SHP77 (cell line): ENCODE results near the gene COX11.

ENCODE experiments used
- DNase-seq, 2 experiments: peaks; one replicate each; lab custom pipeline; 2025; lab: John Stamatoyannopoulos, UW

The COX11 gene

GRCh38 chr17:54968262-54968987 lies at the start of gene COX11, which contains the start of gene STXBP4:
COX11 (minus strand) TSS chr17:54968654; CDS start chr17:54968646, 8 bp downstream.
STXBP4 (plus strand) TSS chr17:54968765; CDS start chr17:54986220, 17,455 bp downstream.
- peak; percentile 87 to 93 for DNase-seq

GRCh38 chr17:55005520-55005919 lies 37.1 kb upstream of the COX11 start:
- DNase-seq: peak in 1 of 2 experiments; percentile 7

- no peak for DNase-seq
These were observed 36.0 kb upstream of the COX11 start for GRCh38 chr17:55004484-55004883.

- no peak for DNase-seq
These were observed 34.0 kb upstream of the COX11 start for GRCh38 chr17:55002458-55002857.

GRCh38 chr17:54996441-54996840 lies 28.0 kb upstream of the COX11 start:
- DNase-seq: no peak

GRCh38 chr17:54992797-54993639 lies 24.6 kb upstream of the COX11 start:
- DNase-seq: peak; percentile 50 to 55

DNA sequence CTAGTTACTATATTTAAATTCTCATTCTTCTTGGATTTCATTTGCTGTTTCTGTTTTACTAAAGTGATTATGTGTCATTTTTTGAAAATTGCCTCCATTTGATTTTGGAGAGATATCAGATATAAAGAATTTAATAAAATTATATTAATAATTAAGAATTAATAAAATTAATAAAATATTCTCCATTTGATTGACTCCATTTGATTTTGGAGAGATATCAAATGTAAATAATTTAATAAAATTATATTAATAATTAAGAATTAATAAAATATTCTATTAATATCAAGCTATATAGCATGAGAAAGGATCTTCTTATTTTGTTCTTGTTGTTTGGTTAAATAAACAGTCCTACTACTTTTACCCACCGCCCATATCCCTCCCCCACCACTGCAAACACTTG lies 23.1 kb upstream of the COX11 start:
- no peak for DNase-seq

DNA sequence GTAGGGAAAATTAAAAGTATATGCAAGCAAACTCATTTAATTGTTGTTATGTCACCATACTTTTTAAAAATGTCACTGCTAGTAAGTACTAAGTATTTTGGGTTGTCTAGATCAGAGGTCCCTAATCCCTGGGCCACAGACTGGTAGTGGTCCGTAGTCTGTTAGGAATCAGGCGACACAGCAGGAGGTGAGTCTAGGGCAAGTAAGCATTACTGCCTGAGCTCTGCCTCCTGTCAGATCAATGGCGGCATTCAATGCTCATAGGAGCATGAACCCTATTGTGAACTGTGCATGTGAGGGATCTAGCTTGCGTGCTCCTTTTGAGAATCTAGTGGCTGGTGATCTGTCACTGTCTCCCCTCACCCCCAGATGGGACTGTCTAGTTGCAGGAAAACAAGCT lies 21.7 kb upstream of the COX11 start:
- no peak for DNase-seq

- DNase-seq: no peak
These were observed 17.0 kb upstream of the COX11 start for GRCh38 chr17:54985476-54985875.

DNA sequence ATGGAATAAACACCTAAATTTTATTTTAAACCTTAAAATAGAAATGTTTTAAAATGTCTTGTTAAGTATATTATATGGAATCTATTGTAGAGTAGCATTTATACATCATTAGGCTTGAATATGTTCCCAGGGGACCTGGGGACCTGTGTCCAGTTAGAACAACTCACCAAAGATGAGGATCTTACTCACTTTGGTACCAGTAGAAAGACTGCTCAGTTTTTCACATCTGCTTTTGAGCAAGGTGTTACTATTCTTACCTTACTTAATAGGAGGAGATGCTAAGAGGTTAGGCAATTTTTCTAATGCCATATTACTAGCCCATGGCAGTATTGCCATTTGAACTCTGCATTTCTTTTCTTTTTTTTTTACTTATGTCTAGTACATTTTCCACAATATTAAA lies 14.8 kb upstream of the COX11 start:
- no peak for DNase-seq

GRCh38 chr17:54982399-54982798 lies 13.9 kb upstream of the COX11 start:
- DNase-seq: no peak

DNA sequence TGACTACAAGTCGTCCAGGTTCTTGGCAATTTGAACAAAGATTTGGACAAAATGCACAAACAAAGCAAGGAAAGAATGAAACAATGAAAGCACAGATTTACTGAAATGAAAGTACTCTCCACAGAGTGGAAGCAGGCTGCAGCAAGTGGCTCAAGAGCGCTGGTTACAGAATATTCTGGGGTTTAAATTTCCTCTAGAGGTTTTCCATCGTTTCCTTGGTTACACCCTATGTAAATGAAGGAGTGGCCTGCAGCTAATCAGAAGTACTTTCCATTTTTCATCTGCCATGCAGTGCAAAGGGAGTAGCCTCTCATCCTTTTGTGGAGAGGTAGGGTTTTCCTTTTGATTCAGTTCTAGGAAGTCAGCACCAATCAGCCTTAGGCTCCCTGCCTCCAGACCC lies 11.9 kb upstream of the COX11 start:
- DNase-seq: no peak

- DNase-seq: no peak
These were observed 11.2 kb upstream of the COX11 start for GRCh38 chr17:54979657-54980056.

DNA sequence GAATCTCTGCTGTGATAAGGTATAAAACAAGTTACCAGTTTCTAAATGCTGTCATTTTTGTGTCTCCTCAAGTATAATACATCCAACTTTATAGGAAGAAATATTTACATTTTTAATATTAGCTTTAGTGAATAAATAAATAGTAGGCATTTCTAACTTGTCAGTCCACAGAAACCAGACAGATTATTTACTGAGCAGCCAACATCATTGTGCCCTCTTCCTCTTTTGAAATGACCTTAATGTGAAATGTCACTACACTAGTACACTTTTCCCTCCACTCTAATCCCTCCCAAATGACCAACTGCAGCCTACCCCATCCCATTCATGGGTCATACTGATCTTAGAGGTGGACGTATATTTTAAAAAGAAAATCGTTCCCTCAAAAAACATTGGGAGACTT lies 9.3 kb upstream of the COX11 start:
- DNase-seq: no peak

- no peak for DNase-seq
These were observed 7.9 kb upstream of the COX11 start for GRCh38 chr17:54976316-54976715.

DNA sequence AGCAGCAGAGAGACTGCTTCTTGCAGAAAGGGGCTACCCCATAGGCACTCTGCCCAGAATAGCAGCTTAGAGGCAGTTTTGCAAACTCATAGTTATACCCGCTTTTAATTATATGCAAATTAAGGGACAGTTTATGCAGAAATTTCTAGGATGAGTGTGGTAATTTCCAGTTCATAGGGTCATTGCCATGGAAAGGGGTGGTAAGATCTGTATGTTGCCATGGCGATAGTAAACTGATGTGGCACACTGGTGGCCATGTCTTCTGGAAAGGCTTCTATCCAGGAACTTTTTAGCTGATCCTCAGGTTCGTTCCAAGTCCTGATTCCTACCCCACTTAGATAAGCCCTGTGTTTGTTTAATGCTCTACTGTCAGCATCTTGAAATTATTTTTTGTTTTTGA lies 6.3 kb upstream of the COX11 start:
- no peak for DNase-seq

DNA sequence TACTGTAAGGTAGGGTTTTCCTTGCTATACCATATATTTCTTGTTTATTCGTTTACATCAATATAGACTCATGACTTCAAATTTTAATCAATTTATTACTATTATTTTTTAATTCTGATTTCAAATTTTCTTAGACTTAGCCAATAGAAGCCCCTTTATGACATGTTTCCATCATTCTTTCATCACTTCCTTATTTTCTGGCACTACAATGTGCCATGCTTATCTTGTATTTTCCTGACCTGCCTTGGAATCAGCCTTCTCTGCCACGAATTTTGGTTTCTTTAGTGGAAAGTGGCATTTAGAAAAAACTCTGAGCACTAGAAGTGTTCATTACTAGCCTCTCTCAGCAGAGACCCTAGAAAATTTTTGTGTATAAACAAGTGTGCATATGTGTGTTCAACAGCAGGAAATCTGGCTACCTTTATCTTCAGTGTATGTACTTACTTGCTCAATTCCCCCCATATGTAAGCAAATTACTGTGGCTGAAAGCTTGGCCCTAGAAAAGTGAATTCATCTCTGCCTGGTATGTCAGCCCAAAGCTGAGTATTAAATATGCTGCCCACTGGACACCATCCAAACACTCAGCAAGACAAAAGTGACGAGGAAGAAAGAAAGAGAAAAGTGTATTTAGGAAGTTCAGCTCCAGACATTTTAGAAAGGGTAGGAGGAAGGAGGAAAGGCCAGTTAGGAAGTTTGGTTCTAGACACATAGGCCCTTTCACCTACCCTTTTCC lies 4.1 kb upstream of the COX11 start:
- no peak for DNase-seq

DNA sequence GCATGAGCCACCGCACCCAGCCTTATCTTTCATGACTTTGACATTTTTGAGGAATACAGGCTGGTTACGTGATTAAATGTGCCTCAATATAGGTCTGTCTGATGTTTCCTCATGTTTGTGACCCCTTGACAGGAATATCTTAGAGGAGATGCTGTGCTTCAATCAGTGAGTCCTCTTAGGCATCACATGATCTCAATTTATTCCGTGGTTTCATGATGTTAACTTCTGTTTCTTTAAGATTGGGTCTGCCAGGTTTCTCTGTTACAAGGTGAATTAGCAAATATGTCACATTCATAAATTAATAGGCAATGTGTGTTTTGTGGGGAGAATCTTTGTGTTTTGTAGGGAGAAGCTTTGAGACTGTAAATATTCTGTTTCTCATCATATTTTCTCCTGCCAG lies 3.4 kb upstream of the COX11 start:
- DNase-seq: no peak

GRCh38 chr17:54971147-54971546 lies 2.7 kb upstream of the COX11 start:
- no peak for DNase-seq

DNA sequence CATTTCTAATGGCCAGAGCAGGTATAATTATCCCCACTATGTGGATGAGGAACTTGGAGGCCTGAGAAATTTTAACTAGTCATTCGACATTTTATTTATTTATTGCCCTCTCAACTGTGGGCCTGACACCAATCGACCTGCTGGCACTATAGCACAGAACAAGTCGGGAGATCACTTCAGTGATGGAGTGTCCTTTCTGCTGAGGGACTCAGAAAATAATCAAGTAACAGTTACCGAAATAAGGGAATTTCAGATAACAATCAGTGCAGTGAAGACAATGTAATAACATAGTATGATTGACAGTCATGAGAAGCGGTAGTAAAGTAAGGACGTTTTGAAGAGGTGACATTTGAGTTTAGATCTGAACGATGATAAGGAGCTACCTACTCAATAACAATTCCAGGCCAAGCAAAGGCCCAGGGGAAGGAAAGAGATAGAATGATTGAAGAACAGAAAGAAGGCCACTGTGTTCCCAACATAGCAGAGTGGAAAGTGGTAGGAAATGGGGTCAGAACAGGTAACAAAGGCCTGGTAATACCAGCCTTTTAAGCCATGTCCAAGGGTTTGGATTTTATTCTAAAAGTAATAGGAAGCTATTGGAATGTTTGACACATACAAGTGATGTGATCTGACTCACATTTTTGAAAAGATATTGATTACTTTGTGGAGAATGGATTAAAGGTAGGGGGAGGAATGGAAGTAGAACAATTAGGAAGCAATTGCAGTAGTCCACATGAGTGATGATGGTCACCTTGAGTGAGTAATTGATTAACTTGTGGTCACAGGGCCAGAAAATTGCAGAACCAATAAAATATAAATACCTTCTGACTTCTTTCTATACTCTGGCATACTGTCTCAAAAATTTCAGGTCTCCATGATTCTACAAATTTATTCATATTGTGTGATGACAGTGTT lies 1.5 kb upstream of the COX11 start:
- no peak for DNase-seq

- peak in 1 of 2 experiments; percentile 46 for DNase-seq
These were observed 506 bp upstream of the COX11 start for GRCh38 chr17:54968988-54969332.
